HEK293T (cell line): Measurements from ENCODE around the gene MRPL51.

Experiments used
- CTCF ChIA-PET: fragments of 350-600 bp; formaldehyde crosslinking; extraction: SDS; loops from one replicate; lab custom pipeline; 2021; ENCODE audit warnings: antibody characterized with exemption, inconsistent platforms; lab: Yijun Ruan, JAX
- POLR2A ChIA-PET: fragments of 350-600 bp; formaldehyde crosslinking; extraction: SDS; loops from one replicate; lab custom pipeline; 2020; ENCODE audit warnings: antibody characterized with exemption, inconsistent platforms; lab: Yijun Ruan, JAX
- DNase-seq: peaks from one replicate; pipeline ENCODE4 v3.0.0; 2012; ENCODE audit warnings: mixed read lengths; ENCODE audit errors: extremely low spot score
- ARNT ChIP-seq: fragments of 450-650 bp; IDR thresholded peaks from 2 replicates; pipeline ENCODE4 v1.6.1; 2017; ENCODE audit warnings: mild to moderate bottlenecking
- BHLHE40 ChIP-seq: fragments of 450-650 bp; IDR thresholded peaks from 2 replicates; pipeline ENCODE4 v1.6.1; 2016; ENCODE audit warnings: mild to moderate bottlenecking, moderate library complexity, borderline replicate concordance
- CTBP1 ChIP-seq: fragments of 450-650 bp; IDR thresholded peaks from 2 replicates; pipeline ENCODE4 v1.6.1; 2016; ENCODE audit warnings: borderline replicate concordance
- ELF4 ChIP-seq: fragments of 450-650 bp; IDR thresholded peaks from 2 replicates; pipeline ENCODE4 v1.6.1; 2017; ENCODE audit warnings: antibody characterized with exemption
- FOXA1 ChIP-seq: fragments of 450-650 bp; IDR thresholded peaks from 2 replicates; pipeline ENCODE4 v1.6.1; 2016; ENCODE audit warnings: mild to moderate bottlenecking
- FOXK2 ChIP-seq: fragments of 450-650 bp; IDR thresholded peaks from 2 replicates; pipeline ENCODE4 v1.6.1; 2016; ENCODE audit warnings: mild to moderate bottlenecking
- FOXM1 ChIP-seq: fragments of 450-650 bp; IDR thresholded peaks from 2 replicates; pipeline ENCODE4 v1.6.1; 2017; ENCODE audit warnings: mild to moderate bottlenecking, borderline replicate concordance
- HDGF ChIP-seq: fragments of 450-650 bp; IDR thresholded peaks from 2 replicates; pipeline ENCODE4 v1.6.1; 2017; ENCODE audit warnings: antibody characterized with exemption, borderline replicate concordance
- L3MBTL2 ChIP-seq: fragments of 450-650 bp; conservative IDR thresholded peaks from 2 replicates; pipeline ENCODE4 v1.6.1; 2016; ENCODE audit warnings: mild to moderate bottlenecking
- LEF1 ChIP-seq: fragments of 450-650 bp; IDR thresholded peaks from 2 replicates; pipeline ENCODE4 v1.6.1; 2017; ENCODE audit warnings: mild to moderate bottlenecking, borderline replicate concordance
- NFRKB ChIP-seq: fragments of 450-650 bp; IDR thresholded peaks from 2 replicates; pipeline ENCODE4 v1.6.1; 2016; ENCODE audit warnings: mild to moderate bottlenecking, moderate library complexity
- SP1 ChIP-seq: fragments of 450-650 bp; IDR thresholded peaks from 2 replicates; pipeline ENCODE4 v1.6.1; 2017
- SUZ12 ChIP-seq: fragments of 450-650 bp; IDR thresholded peaks from 2 replicates; pipeline ENCODE4 v1.6.1; 2016; ENCODE audit warnings: mild to moderate bottlenecking
- TARDBP ChIP-seq: fragments of 450-650 bp; IDR thresholded peaks from 2 replicates; pipeline ENCODE4 v1.6.1; 2016
- ZNF384 ChIP-seq: fragments of 450-650 bp; IDR thresholded peaks from 2 replicates; pipeline ENCODE4 v1.6.1; 2016
- TF ChIP-seq, protein P1 (sequence below): fragments of 450-650 bp; IDR thresholded peaks from 2 replicates; pipeline ENCODE4 v1.6.1; 2016

The MRPL51 gene

DNA sequence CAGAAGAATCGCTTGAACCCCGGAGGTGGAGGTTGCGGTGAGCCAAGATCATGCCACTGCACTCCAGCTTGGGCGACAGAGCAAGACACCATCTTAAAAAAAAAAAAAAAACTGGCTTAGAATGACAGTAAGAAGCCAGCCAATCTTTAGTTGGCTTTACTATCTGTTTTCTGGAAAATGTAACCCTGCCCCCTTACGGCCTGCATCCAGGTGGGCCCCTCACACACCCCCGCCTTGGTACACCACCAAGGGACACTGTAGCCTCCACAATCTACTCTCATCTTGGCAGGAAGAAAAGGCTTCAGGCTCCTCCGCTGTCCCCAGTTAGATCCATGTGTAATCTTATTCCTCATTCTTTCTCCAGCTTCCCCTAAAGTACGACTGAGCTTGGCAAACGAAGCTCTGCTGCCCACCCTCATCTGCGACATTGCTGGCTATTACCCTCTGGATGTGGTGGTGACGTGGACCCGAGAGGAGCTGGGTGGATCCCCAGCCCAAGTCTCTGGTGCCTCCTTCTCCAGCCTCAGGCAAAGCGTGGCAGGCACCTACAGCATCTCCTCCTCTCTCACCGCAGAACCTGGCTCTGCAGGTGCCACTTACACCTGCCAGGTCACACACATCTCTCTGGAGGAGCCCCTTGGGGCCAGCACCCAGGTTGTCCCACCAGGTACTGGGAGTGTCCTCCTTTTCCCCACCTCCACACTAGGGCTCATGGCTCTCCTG lies 34.6 kb downstream of the MRPL51 start:
- CTCF ChIA-PET = interaction anchor here (1.1 to 1.9 kb wide), 4 partner anchors 10 to 135 kb away, joined by 3 to 5 read pairs (median 4); no protein-coding TSS in a partner anchor
- TF ChIP-seq, protein P1, sequence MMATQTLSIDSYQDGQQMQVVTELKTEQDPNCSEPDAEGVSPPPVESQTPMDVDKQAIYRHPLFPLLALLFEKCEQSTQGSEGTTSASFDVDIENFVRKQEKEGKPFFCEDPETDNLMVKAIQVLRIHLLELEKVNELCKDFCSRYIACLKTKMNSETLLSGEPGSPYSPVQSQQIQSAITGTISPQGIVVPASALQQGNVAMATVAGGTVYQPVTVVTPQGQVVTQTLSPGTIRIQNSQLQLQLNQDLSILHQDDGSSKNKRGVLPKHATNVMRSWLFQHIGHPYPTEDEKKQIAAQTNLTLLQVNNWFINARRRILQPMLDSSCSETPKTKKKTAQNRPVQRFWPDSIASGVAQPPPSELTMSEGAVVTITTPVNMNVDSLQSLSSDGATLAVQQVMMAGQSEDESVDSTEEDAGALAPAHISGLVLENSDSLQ = no peak
- no peak for TF ChIP-seq BHLHE40
- no peak for TF ChIP-seq HDGF
- TF ChIP-seq SP1 = no peak
- TF ChIP-seq LEF1 = no peak
- no peak for TF ChIP-seq ELF4
- TF ChIP-seq FOXM1 = no peak
- TF ChIP-seq ARNT = no peak
- TF ChIP-seq SUZ12 = no peak
- TF ChIP-seq L3MBTL2 = no peak
- no peak for TF ChIP-seq FOXA1
- TF ChIP-seq CTBP1 = no peak
- no peak for TF ChIP-seq TARDBP
- TF ChIP-seq NFRKB = no peak
- no peak for TF ChIP-seq ZNF384
- no peak for TF ChIP-seq FOXK2
- POLR2A ChIA-PET = interaction anchor here (0.8 kb wide), 1 partner anchor 12 kb away, joined by 3 read pairs; the partner anchor contains the start of gene VAMP1
- no peak for DNase-seq

DNA sequence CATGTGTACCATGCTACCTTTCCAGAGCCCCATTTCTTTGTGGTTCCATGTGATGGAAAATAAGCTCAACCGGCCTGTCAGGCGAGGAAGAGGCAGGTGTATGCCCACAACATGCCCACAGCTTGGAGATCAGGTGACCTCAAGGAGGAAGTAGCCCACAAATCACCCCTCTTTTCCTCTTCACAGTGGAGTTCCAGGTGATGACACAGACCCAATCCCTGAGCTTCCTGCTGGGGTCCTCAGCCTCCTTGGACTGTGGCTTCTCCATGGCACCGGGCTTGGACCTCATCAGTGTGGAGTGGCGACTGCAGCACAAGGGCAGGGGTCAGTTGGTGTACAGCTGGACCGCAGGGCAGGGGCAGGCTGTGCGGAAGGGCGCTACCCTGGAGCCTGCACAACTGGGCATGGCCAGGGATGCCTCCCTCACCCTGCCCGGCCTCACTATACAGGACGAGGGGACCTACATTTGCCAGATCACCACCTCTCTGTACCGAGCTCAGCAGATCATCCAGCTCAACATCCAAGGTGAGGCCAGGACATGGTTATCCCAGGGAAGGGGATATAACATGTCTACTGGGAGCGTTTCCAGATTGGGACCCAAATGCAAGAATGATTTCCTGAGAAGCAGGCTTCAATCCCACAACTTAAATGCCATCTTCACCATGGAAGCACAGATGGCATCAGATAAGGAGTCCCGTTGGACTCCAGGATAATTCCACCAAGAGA lies 35.7 kb downstream of the MRPL51 start:
- no peak for DNase-seq
- ChIA-PET CTCF (interaction anchor here (1.1 to 1.2 kb wide), 2 partner anchors 8 to 131 kb away, joined by 3 to 8 read pairs; no protein-coding TSS in a partner anchor), POLR2A (interaction anchor here (0.5 to 1.1 kb wide), 3 partner anchors 11 to 562 kb away, joined by 3 read pairs; partner anchors contain the start of gene VAMP1)
- TF ChIP-seq SP1 (no peak), ARNT (no peak), TARDBP (no peak), L3MBTL2 (no peak), FOXA1 (no peak), CTBP1 (no peak), NFRKB (no peak), HDGF (no peak), ELF4 (no peak), FOXK2 (no peak), SUZ12 (no peak)
- TF ChIP-seq, protein P1 = no peak

DNA sequence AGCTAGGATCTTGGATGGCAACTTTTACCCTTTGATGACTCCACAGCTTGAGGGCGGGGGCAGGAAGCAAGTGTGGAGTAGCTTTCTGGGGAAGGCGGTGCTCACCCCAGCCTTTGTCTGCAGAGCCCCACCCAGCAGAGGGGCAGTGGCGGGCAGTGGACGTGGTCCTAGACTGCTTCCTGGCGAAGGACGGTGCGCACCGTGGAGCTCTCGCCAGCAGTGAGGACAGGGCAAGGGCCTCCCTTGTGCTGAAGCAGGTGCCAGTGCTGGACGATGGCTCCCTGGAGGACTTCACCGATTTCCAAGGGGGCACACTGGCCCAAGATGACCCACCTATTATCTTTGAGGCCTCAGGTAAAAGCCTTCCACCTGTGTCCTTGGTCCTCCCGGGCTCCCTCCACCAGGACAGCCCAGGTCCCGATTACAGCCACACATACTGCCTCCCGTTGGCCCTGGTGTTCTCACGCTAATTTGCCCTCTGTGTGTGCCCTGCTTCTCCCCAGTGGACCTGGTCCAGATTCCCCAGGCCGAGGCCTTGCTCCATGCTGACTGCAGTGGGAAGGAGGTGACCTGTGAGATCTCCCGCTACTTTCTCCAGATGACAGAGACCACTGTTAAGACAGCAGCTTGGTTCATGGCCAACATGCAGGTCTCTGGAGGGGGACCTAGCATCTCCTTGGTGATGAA lies 40.0 kb downstream of the MRPL51 start:
- DNase-seq = no peak
- ChIA-PET POLR2A (interaction anchor here (0.9 to 2.8 kb wide), 4 partner anchors 11 to 126 kb away, joined by 3 to 9 read pairs (median 3); partner anchors contain the start of gene GAPDH), CTCF (interaction anchor here (0.9 kb wide), 1 partner anchor 13 kb away, joined by 4 read pairs; no protein-coding TSS in a partner anchor)
- TF ChIP-seq FOXK2 (no peak), L3MBTL2 (no peak), SUZ12 (no peak), BHLHE40 (no peak), TARDBP (no peak)

DNA sequence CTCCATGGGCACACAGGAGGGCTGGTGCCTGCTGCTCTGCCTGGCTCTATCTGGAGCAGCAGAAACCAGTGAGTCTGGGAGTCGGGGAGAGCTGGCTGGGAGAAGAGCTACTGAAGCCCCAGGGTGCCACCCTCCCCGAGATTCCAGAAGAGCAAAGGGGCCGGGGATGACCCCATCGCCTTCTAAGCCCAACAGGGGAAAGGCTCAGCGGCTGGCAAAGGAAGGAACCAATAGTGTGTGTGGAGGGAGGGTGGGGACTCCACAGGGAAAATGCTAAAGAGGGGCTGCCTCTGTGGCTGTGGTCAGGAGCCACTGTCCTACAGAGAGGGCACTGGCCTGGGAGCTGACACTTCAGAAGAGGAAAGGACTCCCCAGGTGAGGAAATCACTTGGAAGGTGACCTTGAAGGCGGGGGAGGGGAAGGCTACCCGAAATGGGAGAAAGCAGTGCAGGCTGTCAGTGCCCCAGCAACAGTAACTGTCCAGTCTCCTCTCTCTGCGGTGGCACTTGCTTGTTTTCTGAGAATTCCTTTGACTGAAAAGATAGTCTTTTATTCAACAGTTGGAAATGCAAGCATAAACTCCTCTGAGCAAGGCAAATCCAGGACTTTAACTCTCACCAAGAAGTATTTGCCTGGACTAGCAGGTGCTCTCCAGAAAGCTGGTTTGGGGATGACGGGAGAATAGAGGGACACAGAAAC lies 40.7 kb downstream of the MRPL51 start:
- CTCF ChIA-PET = interaction anchor here (0.9 to 2.2 kb wide), 2 partner anchors 13 kb away, joined by 4 to 12 read pairs; no protein-coding TSS in a partner anchor
- DNase-seq = no peak
- POLR2A ChIA-PET = interaction anchor here (0.9 to 2.8 kb wide), 8 partner anchors 10 to 126 kb away, joined by 3 to 17 read pairs (median 4); partner anchors contain the start of genes GAPDH, MRPL51 and VAMP1
- no peak for TF ChIP-seq FOXA1
- no peak for TF ChIP-seq BHLHE40

DNA sequence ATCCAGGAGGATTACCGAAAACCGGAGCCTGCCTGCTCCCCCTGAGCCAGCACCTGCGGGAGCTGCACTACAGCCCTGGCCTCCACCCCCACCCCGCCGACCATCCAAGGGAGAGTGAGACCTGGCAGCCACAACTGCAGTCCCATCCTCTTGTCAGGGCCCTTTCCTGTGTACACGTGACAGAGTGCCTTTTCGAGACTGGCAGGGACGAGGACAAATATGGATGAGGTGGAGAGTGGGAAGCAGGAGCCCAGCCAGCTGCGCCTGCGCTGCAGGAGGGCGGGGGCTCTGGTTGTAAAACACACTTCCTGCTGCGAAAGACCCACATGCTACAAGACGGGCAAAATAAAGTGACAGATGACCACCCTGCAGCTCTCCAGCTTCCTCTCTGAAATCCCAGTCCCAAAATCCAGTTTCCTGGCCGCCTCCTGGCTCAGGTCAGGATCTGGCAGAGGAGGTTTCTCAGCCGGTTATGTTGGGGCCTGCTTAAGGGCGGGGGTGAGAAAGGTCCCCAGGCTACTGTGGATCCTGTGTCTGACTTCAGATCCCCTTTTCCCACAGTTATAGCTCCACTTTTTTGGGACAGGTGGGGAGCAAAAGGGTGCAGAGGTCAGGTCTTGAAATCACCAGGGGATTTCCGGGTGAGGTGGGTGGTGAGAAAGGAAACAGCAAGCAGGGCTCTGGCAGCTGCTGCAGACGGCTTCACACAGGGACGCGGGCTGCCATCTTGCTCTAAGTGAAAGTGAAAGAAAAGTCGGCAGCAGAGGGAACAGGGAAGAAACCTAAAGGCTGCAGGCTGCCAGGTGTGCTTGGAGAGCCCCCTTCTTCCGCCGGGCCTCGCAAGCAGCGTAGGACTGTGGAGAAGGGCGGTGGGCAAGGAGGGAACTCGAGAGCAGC lies 41.5 kb downstream of the MRPL51 start, which contains the start of gene TAPBPL:
Gene TAPBPL, plus strand, starts transcription at position 695 of the 897 bp plus-strand sequence. CDS start 207 bp downstream, outside the sequence.
- POLR2A ChIA-PET = interaction anchor here (0.9 to 2.8 kb wide), 8 partner anchors 10 to 125 kb away, joined by 3 to 17 read pairs (median 4); partner anchors contain the start of genes GAPDH, MRPL51 and VAMP1
- CTCF ChIA-PET = interaction anchor here (0.7 to 2.2 kb wide), 3 partner anchors 9 to 86 kb away, joined by 3 to 12 read pairs (median 4); no protein-coding TSS in a partner anchor
- peak; percentile 53 for DNase-seq
- TF ChIP-seq SUZ12 = no peak
- TF ChIP-seq, protein P1 = peak; percentile 66
- TF ChIP-seq HDGF = no peak
- TF ChIP-seq NFRKB = no peak
- peak; percentile 82 for TF ChIP-seq L3MBTL2
